PC-3 (cell line): Measurements from ENCODE around the gene NPTXR.

Source experiments
- CTCF ChIP-seq: fragments of 300-600 bp; sonication (generic); conservative IDR thresholded peaks from 2 replicates; pipeline ENCODE4 v1.5.1; 2017; ENCODE audit warnings: antibody characterized with exemption, low read depth, mild to moderate bottlenecking, low read length
- EZH2 ChIP-seq: fragments of 300-600 bp; sonication (generic); IDR thresholded peaks from one replicate; pipeline ENCODE4 v1.6.1; 2017; ENCODE audit warnings: antibody characterized with exemption, mild to moderate bottlenecking, low read length; ENCODE audit not compliant: unreplicated experiment

GRCh38 chr22:38859581-38860282, 15.9 kb upstream of the NPTXR start:
- no peak for TF ChIP-seq CTCF
- TF ChIP-seq EZH2 = no peak
